GM15510 (cell line): ENCODE measurements around the gene CALCOCO1.

ENCODE experiments used
- POLR2A ChIP-seq: IDR thresholded peaks from 3 replicates; pipeline ENCODE4 v1.6.1; 2011; ENCODE audit warnings: borderline replicate concordance; ENCODE audit not compliant: insufficient read length; ENCODE audit errors: extremely low read depth

The CALCOCO1 gene

GRCh38 chr12:53743266-53744129 is 16.2 kb upstream of the CALCOCO1 start:
- no peak for TF ChIP-seq POLR2A

GRCh38 chr12:53740130-53740491 is 12.9 kb upstream of the CALCOCO1 start:
- no peak for TF ChIP-seq POLR2A

GRCh38 chr12:53739214-53740129 is 12.2 kb upstream of the CALCOCO1 start:
- no peak for TF ChIP-seq POLR2A

- TF ChIP-seq POLR2A: no peak
Observed at GRCh38 chr12:53738406-53739213, 11.4 kb upstream of the CALCOCO1 start.

- TF ChIP-seq POLR2A: no peak
Observed at GRCh38 chr12:53737951-53738405, 10.7 kb upstream of the CALCOCO1 start.

- no peak for TF ChIP-seq POLR2A
Observed at GRCh38 chr12:53737093-53737808, 10.0 kb upstream of the CALCOCO1 start.

GRCh38 chr12:53736592-53736991 is 9.3 kb upstream of the CALCOCO1 start:
- TF ChIP-seq POLR2A: no peak

GRCh38 chr12:53735556-53735955 is 8.3 kb upstream of the CALCOCO1 start:
- TF ChIP-seq POLR2A: no peak

- no peak for TF ChIP-seq POLR2A
Observed at GRCh38 chr12:53734425-53734824, 7.2 kb upstream of the CALCOCO1 start.

GRCh38 chr12:53733807-53734200 is 6.6 kb upstream of the CALCOCO1 start:
- TF ChIP-seq POLR2A: no peak

GRCh38 chr12:53733051-53733806 is 6.0 kb upstream of the CALCOCO1 start:
- no peak for TF ChIP-seq POLR2A

- no peak for TF ChIP-seq POLR2A
Observed at GRCh38 chr12:53729644-53730043, 2.4 kb upstream of the CALCOCO1 start.

GRCh38 chr12:53728206-53728605 is 954 bp upstream of the CALCOCO1 start:
- no peak for TF ChIP-seq POLR2A
